ENCODE data around the gene TTYH3. TPM values are rescaled to one million over a fixed set of nuclear protein-coding genes. Genes with fewer than 3 reads are reported as not detected.

The TTYH3 gene
- polyA plus RNA-seq, 1 donor (not counting 4 experiments of a cell fraction or from before 2014, with no cell fraction given): 8.5 TPM

- peaks cover 42% of the 10 kb centered on the region for H3K27me3 ChIP-seq (ENCODE audit: control insufficient read depth, extremely low read depth, insufficient read depth, low read length)
- TF ChIP-seq EZH2 (IDR thresholded peaks at IDR 0.05; ENCODE audit: low read length) (peak; percentile 93), CTCF (optimal IDR thresholded peaks at IDR 0.05 in 1 of 3, IDR thresholded peaks at IDR 0.05 in 1 of 3, conservative IDR thresholded peaks at IDR 0.05 in 1 of 3; ENCODE audit: extremely low read depth in 1 of 3, insufficient read depth in 2 of 3, low read length in 3 of 3) (no peak)
- no peaks in the 10 kb centered on the region for H3K9me3 ChIP-seq (ENCODE audit: control insufficient read depth, low read depth, low read length)
- dilution Hi-C loops (cut with MboI; ENCODE audit: extremely low pct_ligation_motif_present, low sequenced_read_pairs): no loop called here
- peak overlapping the region; percentile 22 for H3K4me2 ChIP-seq (ENCODE audit: control insufficient read depth, extremely low read depth, insufficient read depth, low read depth, low read length)
- H3K36me3 ChIP-seq (ENCODE audit: control insufficient read depth in 2 of 2, extremely low read depth in 1 of 2, insufficient read depth in 2 of 2, low read length in 2 of 2): no peaks in the 10 kb centered on the region
- FAIRE-seq (no peak), DNase-seq (ENCODE audit: low read depth, low spot score) (no peak)
- no peak overlapping the region for H3K4me3 ChIP-seq (ENCODE audit: control insufficient read depth in 2 of 3, extremely low read depth in 1 of 3, insufficient read depth in 2 of 3, low read depth in 1 of 3, low read length in 3 of 3)
- H3K79me2 ChIP-seq (ENCODE audit: control insufficient read depth, insufficient read depth, low read length): no peaks in the 10 kb centered on the region
- H3K4me1 ChIP-seq (ENCODE audit: control insufficient read depth, extremely low read depth, insufficient read depth, low read length): peaks cover 9% of the 10 kb centered on the region
- H3K9me1 ChIP-seq (ENCODE audit: control insufficient read depth, extremely low read depth, insufficient read depth, low read length): no peaks in the 10 kb centered on the region
- H4K20me1 ChIP-seq (ENCODE audit: control insufficient read depth, extremely low read depth, insufficient read depth, low read length): no peaks in the 10 kb centered on the region
- H3K27ac ChIP-seq (ENCODE audit: control insufficient read depth, insufficient read depth, low read length): no peak overlapping the region
- H2AFZ ChIP-seq (ENCODE audit: control insufficient read depth, low read length): no peak overlapping the region
- no peak overlapping the region for H3K9ac ChIP-seq (ENCODE audit: control insufficient read depth, extremely low read depth, insufficient read depth, low read length)
These were observed 55.6 kb downstream of the TTYH3 start for GRCh38 chr7:2687338-2687869.

- Histone ChIP-seq H3K27ac (ENCODE audit: control insufficient read depth, insufficient read depth, low read length) (no peak within 1 kb of the TSS), H3K4me3 (ENCODE audit: control insufficient read depth in 2 of 3, extremely low read depth in 1 of 3, insufficient read depth in 2 of 3, low read depth in 1 of 3, low read length in 3 of 3) (no peak within 1 kb of the TSS), H3K4me2 (ENCODE audit: control insufficient read depth, extremely low read depth, insufficient read depth, low read depth, low read length) (peak within 1 kb of the TSS; percentile 22), H3K9ac (ENCODE audit: control insufficient read depth, extremely low read depth, insufficient read depth, low read length) (no peak within 1 kb of the TSS), H2AFZ (ENCODE audit: control insufficient read depth, low read length) (no peak within 1 kb of the TSS), H3K9me3 (ENCODE audit: control insufficient read depth, low read depth, low read length) (no peaks in the 10 kb centered on the region), H3K27me3 (ENCODE audit: control insufficient read depth, extremely low read depth, insufficient read depth, low read length) (peaks cover 42% of the 10 kb centered on the region), H3K36me3 (ENCODE audit: control insufficient read depth in 2 of 2, extremely low read depth in 1 of 2, insufficient read depth in 2 of 2, low read length in 2 of 2) (no peaks in the 10 kb centered on the region), H4K20me1 (ENCODE audit: control insufficient read depth, extremely low read depth, insufficient read depth, low read length) (no peaks in the 10 kb centered on the region), H3K4me1 (ENCODE audit: control insufficient read depth, extremely low read depth, insufficient read depth, low read length) (peaks cover 9% of the 10 kb centered on the region), H3K79me2 (ENCODE audit: control insufficient read depth, insufficient read depth, low read length) (no peaks in the 10 kb centered on the region), H3K9me1 (ENCODE audit: control insufficient read depth, extremely low read depth, insufficient read depth, low read length) (no peaks in the 10 kb centered on the region)
- no peak for DNase-seq (ENCODE audit: low read depth, low spot score)
- FAIRE-seq: no peak
- TF ChIP-seq EZH2 (IDR thresholded peaks at IDR 0.05; ENCODE audit: low read length) (no peak), CTCF (optimal IDR thresholded peaks at IDR 0.05 in 1 of 3, IDR thresholded peaks at IDR 0.05 in 1 of 3, conservative IDR thresholded peaks at IDR 0.05 in 1 of 3; ENCODE audit: extremely low read depth in 1 of 3, insufficient read depth in 2 of 3, low read length in 3 of 3) (no peak)
- dilution Hi-C loops (cut with MboI; ENCODE audit: extremely low pct_ligation_motif_present, low sequenced_read_pairs): no loop called here
These were observed 56.1 kb downstream of the TTYH3 start, which contains the start of gene AMZ1 for GRCh38 chr7:2687881-2688318. AMZ1 (plus strand) TSS chr7:2688202; CDS start chr7:2700452, 12,250 bp downstream.
